Measurements from ENCODE around the gene OTOP2. TPM values are rescaled to one million over a fixed set of nuclear protein-coding genes. Genes with fewer than 3 reads are reported as not detected.

OTOP2 gene
- total and polyA plus RNA-seq, 7 donors: not detected

GRCh38 chr17:74882517-74883240 lies 41.4 kb upstream of the OTOP2 start:
- TF ChIP-seq, protein P1, sequence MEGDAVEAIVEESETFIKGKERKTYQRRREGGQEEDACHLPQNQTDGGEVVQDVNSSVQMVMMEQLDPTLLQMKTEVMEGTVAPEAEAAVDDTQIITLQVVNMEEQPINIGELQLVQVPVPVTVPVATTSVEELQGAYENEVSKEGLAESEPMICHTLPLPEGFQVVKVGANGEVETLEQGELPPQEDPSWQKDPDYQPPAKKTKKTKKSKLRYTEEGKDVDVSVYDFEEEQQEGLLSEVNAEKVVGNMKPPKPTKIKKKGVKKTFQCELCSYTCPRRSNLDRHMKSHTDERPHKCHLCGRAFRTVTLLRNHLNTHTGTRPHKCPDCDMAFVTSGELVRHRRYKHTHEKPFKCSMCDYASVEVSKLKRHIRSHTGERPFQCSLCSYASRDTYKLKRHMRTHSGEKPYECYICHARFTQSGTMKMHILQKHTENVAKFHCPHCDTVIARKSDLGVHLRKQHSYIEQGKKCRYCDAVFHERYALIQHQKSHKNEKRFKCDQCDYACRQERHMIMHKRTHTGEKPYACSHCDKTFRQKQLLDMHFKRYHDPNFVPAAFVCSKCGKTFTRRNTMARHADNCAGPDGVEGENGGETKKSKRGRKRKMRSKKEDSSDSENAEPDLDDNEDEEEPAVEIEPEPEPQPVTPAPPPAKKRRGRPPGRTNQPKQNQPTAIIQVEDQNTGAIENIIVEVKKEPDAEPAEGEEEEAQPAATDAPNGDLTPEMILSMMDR (IDR thresholded peaks at IDR 0.05): no peak
- no peaks in the 10 kb centered on the region for H3K9me3 ChIP-seq
- intact Hi-C loops (cut with DNase I): no loop called here
- no peaks in the 10 kb centered on the region for H3K36me3 ChIP-seq (ENCODE audit: insufficient read depth in 1 of 2, low read depth in 1 of 2)
- WGBS, 3 donors: 63 to 70% (median 65%) methylated on average over 20 of the region's 20 CpGs
- H3K4me3 ChIP-seq: no peak overlapping the region
- H3K27ac ChIP-seq: no peak overlapping the region
- no peaks in the 10 kb centered on the region for H3K4me1 ChIP-seq
- ATAC-seq (no peak), DNase-seq (no peak)
- peaks cover 0 to 15% (median 4%) of the 10 kb centered on the region in 3 donors for H3K27me3 ChIP-seq (ENCODE audit: insufficient read depth in 3 of 3, low read length in 2 of 3)

DNA sequence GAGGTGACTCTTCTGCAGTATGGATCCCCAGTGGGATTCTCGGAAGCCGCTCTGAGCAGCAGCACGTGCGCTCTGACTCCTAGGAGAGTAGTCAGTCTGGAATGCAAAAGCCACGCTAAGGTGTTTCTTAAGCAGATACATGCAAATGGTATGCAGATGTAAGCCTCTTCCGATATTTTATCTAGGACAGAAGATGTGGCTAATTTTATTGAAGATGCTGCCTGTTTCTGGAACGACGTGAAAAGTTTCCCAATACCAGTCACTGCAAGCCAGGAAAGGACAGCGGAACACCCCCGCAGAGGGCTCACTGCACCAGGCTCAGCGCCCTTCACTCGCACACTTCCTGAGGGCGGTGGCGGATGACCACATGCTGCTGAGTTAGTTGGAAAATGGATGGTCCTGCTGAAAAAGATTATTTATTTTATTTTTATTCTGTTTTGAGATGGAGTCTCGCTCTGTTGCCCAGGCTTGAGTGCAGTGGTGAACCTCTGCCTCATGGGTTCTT lies 40.8 kb upstream of the OTOP2 start:
- H3K36me3 ChIP-seq (ENCODE audit: insufficient read depth in 1 of 2, low read depth in 1 of 2): no peaks in the 10 kb centered on the region
- H3K4me1 ChIP-seq: no peaks in the 10 kb centered on the region
- H3K9me3 ChIP-seq: no peaks in the 10 kb centered on the region
- ATAC-seq: no peak
- 58 to 64% (median 60%) methylated on average over 15 of the region's 15 CpGs for WGBS, 3 donors
- intact Hi-C loops (cut with DNase I): no loop called here
- no peak for DNase-seq
- H3K27me3 ChIP-seq (ENCODE audit: insufficient read depth in 3 of 3, low read length in 2 of 3): peaks cover 0 to 15% (median 2%) of the 10 kb centered on the region in 3 donors
- H3K4me3 ChIP-seq: no peak overlapping the region
- H3K27ac ChIP-seq: no peak overlapping the region
- TF ChIP-seq, protein P1 (IDR thresholded peaks at IDR 0.05): no peak

GRCh38 chr17:74888469-74888868 lies 35.6 kb upstream of the OTOP2 start:
- no peak overlapping the region for H3K4me3 ChIP-seq
- DNase-seq: no peak
- TF ChIP-seq, protein P1 (IDR thresholded peaks at IDR 0.05): no peak
- ATAC-seq: no peak
- intact Hi-C loops (cut with DNase I): no loop called here
- WGBS, 3 donors: 40 to 44% (median 40%) methylated on average over 13 of the region's 13 CpGs
- H3K27ac ChIP-seq: no peak overlapping the region
- no peaks in the 10 kb centered on the region for H3K9me3 ChIP-seq
- H3K36me3 ChIP-seq (ENCODE audit: insufficient read depth in 1 of 2, low read depth in 1 of 2): no peaks in the 10 kb centered on the region
- no peaks in the 10 kb centered on the region for H3K4me1 ChIP-seq
- peaks cover 0 to 51% (median 13%) of the 10 kb centered on the region in 3 donors for H3K27me3 ChIP-seq (ENCODE audit: insufficient read depth in 3 of 3, low read length in 2 of 3)

GRCh38 chr17:74890554-74890953 lies 33.5 kb upstream of the OTOP2 start:
- ATAC-seq: no peak
- Histone ChIP-seq H3K9me3 (no peaks in the 10 kb centered on the region), H3K4me3 (no peak overlapping the region), H3K4me1 (no peaks in the 10 kb centered on the region), H3K27ac (no peak overlapping the region), H3K36me3 (ENCODE audit: insufficient read depth in 1 of 2, low read depth in 1 of 2) (no peaks in the 10 kb centered on the region), H3K27me3 (ENCODE audit: insufficient read depth in 3 of 3, low read length in 2 of 3) (peaks cover 0 to 66% (median 20%) of the 10 kb centered on the region in 3 donors)
- intact Hi-C loops (cut with DNase I): no loop called here
- 85 to 88% (median 85%) methylated on average over 7 of the region's 7 CpGs for WGBS, 3 donors
- TF ChIP-seq, protein P1 (IDR thresholded peaks at IDR 0.05): no peak
- no peak for DNase-seq

Data from psoas muscle (tissue), 8 donors.